ENCODE results near the gene LAMC1. TPM values are rescaled to one million over a fixed set of nuclear protein-coding genes. Genes with fewer than 3 reads are reported as not detected.

Gene LAMC1
- polyA plus RNA-seq, 1 donor from 2014 or later, result 5.5 TPM

- Mint-ChIP-seq H3K9me3 (peaks cover 0 to 4% (median 0%) of the 10 kb centered on the region in 3 donors), H3K36me3 (no peaks in the 10 kb centered on the region), H3K4me3 (no peak overlapping the region), H3K27me3 (peaks cover 9% of the 10 kb centered on the region), H3K27ac (no peak overlapping the region), H3K4me1 (peaks cover 0 to 3% (median 0%) of the 10 kb centered on the region in 3 donors)
Observed at GRCh38 chr1:183002797-183003196, 20.4 kb upstream of the LAMC1 start.

GRCh38 chr1:183003203-183003602, 20.0 kb upstream of the LAMC1 start:
- H3K4me3 Mint-ChIP-seq, result no peak overlapping the region
- no peaks in the 10 kb centered on the region for H3K36me3 Mint-ChIP-seq
- H3K27me3 Mint-ChIP-seq, result peaks cover 9% of the 10 kb centered on the region
- H3K9me3 Mint-ChIP-seq, result peaks cover 0 to 4% (median 0%) of the 10 kb centered on the region in 3 donors
- no peak overlapping the region for H3K27ac Mint-ChIP-seq
- peaks cover 0 to 3% (median 0%) of the 10 kb centered on the region in 3 donors for H3K4me1 Mint-ChIP-seq

GRCh38 chr1:183004141-183004540, 19.1 kb upstream of the LAMC1 start:
- H3K4me1 Mint-ChIP-seq, result peaks cover 0 to 3% (median 0%) of the 10 kb centered on the region in 3 donors
- no peak overlapping the region for H3K27ac Mint-ChIP-seq
- no peak overlapping the region for H3K4me3 Mint-ChIP-seq
- H3K36me3 Mint-ChIP-seq, result no peaks in the 10 kb centered on the region
- peaks cover 15% of the 10 kb centered on the region for H3K27me3 Mint-ChIP-seq
- peaks cover 0 to 4% (median 0%) of the 10 kb centered on the region in 3 donors for H3K9me3 Mint-ChIP-seq

GRCh38 chr1:183011859-183012258, 11.4 kb upstream of the LAMC1 start:
- peaks cover 2% of the 10 kb centered on the region for H3K36me3 Mint-ChIP-seq
- H3K27ac Mint-ChIP-seq, result no peak overlapping the region
- H3K9me3 Mint-ChIP-seq, result peaks cover 0 to 10% (median 5%) of the 10 kb centered on the region in 3 donors
- H3K4me3 Mint-ChIP-seq, result no peak overlapping the region
- H3K4me1 Mint-ChIP-seq, result no peaks in the 10 kb centered on the region
- H3K27me3 Mint-ChIP-seq, result peaks cover 15% of the 10 kb centered on the region

GRCh38 chr1:183012301-183012994, 10.8 kb upstream of the LAMC1 start:
- Mint-ChIP-seq H3K4me1 (no peaks in the 10 kb centered on the region), H3K27ac (no peak overlapping the region), H3K4me3 (no peak overlapping the region), H3K27me3 (peaks cover 15% of the 10 kb centered on the region), H3K9me3 (peaks cover 0 to 10% (median 5%) of the 10 kb centered on the region in 3 donors), H3K36me3 (peaks cover 2% of the 10 kb centered on the region)

- peaks cover 2% of the 10 kb centered on the region for H3K36me3 Mint-ChIP-seq
- H3K27me3 Mint-ChIP-seq, result peaks cover 16% of the 10 kb centered on the region
- peaks cover 9 to 14% (median 12%) of the 10 kb centered on the region in 3 donors for H3K4me1 Mint-ChIP-seq
- H3K9me3 Mint-ChIP-seq, result no peaks in the 10 kb centered on the region
- no peak overlapping the region for H3K4me3 Mint-ChIP-seq
- H3K27ac Mint-ChIP-seq, result no peak overlapping the region
Observed at GRCh38 chr1:183019139-183019740, 4.0 kb upstream of the LAMC1 start.

DNA sequence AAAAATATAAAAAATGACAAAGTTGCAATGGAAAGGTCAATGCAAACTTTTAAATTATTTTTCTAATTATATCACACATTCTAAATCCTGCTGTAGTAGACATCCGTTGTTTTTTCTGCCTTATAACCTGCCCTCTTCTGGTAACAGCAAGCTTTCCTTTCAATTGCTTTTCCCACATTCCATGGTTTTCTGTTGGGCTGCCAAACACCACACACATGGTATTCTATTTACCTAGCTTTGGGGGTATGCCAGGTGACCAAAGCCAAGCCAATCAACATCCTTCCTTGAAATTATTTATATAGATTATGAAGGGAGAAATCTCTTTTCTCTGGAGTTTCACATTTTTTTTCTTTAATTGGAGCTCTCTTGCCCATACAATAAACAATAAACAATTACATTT, 3.4 kb upstream of the LAMC1 start:
- peaks cover 14 to 21% (median 18%) of the 10 kb centered on the region in 3 donors for H3K4me1 Mint-ChIP-seq
- no peaks in the 10 kb centered on the region for H3K9me3 Mint-ChIP-seq
- H3K4me3 Mint-ChIP-seq, result no peak overlapping the region
- H3K36me3 Mint-ChIP-seq, result peaks cover 2% of the 10 kb centered on the region
- H3K27ac Mint-ChIP-seq, result no peak overlapping the region
- peaks cover 21% of the 10 kb centered on the region for H3K27me3 Mint-ChIP-seq

DNA sequence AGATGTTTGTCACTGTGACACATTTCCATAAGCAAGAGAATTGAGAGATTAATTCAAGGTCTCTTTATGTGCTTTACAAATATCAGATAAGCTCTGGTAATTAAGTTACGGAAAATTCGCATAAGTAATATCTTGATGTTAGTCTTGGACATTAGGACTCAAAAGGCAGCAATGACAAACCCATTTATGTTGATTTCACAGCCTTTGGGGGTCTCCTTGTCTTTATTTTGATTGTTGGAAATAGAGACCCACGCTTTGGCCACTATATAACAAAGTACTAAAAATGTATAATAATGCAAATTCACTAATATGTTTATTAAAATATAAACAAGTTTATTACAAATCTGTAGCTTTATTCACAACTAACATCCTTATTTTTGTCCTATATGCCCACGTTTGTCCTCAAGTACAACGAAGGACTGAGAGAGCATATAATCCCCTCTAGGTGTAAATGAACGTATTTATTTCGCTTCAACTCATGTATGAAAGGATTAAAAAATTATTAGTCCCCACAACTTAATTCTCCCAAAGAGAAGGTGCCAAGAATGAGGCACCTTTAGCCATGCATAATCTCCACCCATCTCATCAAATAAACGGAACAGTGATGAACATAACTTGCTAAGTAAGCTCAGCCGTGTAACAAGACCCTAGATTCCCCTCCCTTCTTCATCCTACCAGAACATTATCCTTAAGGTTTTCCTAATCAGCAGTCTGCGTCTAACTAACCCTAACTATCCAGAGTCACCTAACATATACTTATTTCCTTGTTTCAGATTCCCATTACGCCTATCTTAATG, 1.6 kb upstream of the LAMC1 start:
- peaks cover 23 to 25% (median 24%) of the 10 kb centered on the region in 3 donors for H3K4me1 Mint-ChIP-seq
- H3K9me3 Mint-ChIP-seq, result no peaks in the 10 kb centered on the region
- H3K36me3 Mint-ChIP-seq, result peaks cover 4% of the 10 kb centered on the region
- H3K27me3 Mint-ChIP-seq, result peaks cover 23% of the 10 kb centered on the region
- H3K27ac Mint-ChIP-seq, result peak overlapping the region in 2 of 3 donors; percentile 78 to 90
- H3K4me3 Mint-ChIP-seq, result peak overlapping the region; percentile 25 to 91 (median 84)

GRCh38 chr1:183022202-183023145, 746 bp upstream of the LAMC1 start:
- Mint-ChIP-seq H3K4me1 (peaks cover 24 to 26% (median 25%) of the 10 kb centered on the region in 3 donors), H3K27me3 (peaks cover 20% of the 10 kb centered on the region), H3K36me3 (peaks cover 4% of the 10 kb centered on the region), H3K9me3 (no peaks in the 10 kb centered on the region), H3K27ac (peak overlapping the region in 2 of 3 donors; percentile 78 to 90), H3K4me3 (peak overlapping the region; percentile 80 to 92 (median 89))

DNA sequence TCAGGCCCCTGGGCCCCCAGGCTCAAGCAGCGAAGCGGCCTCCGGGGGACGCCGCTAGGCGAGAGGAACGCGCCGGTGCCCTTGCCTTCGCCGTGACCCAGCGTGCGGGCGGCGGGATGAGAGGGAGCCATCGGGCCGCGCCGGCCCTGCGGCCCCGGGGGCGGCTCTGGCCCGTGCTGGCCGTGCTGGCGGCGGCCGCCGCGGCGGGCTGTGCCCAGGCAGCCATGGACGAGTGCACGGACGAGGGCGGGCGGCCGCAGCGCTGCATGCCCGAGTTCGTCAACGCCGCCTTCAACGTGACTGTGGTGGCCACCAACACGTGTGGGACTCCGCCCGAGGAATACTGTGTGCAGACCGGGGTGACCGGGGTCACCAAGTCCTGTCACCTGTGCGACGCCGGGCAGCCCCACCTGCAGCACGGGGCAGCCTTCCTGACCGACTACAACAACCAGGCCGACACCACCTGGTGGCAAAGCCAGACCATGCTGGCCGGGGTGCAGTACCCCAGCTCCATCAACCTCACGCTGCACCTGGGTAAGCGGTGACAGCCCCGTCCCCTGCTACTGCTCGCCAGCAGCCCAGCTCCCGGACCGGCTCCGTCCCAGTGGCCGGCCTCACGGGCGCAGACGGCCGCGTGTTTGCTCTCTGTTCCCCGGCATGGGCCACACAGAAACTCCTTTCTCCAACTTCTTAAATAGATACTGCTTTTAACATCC, 539 bp downstream of the LAMC1 start:
- peaks cover 24% of the 10 kb centered on the region for H3K27me3 Mint-ChIP-seq
- peaks cover 25 to 28% (median 26%) of the 10 kb centered on the region in 3 donors for H3K4me1 Mint-ChIP-seq
- H3K9me3 Mint-ChIP-seq, result no peaks in the 10 kb centered on the region
- peak overlapping the region; percentile 92 to 98 (median 95) for H3K4me3 Mint-ChIP-seq
- peaks cover 4% of the 10 kb centered on the region for H3K36me3 Mint-ChIP-seq
- H3K27ac Mint-ChIP-seq, result peak overlapping the region; percentile 80 to 88 (median 85)

DNA sequence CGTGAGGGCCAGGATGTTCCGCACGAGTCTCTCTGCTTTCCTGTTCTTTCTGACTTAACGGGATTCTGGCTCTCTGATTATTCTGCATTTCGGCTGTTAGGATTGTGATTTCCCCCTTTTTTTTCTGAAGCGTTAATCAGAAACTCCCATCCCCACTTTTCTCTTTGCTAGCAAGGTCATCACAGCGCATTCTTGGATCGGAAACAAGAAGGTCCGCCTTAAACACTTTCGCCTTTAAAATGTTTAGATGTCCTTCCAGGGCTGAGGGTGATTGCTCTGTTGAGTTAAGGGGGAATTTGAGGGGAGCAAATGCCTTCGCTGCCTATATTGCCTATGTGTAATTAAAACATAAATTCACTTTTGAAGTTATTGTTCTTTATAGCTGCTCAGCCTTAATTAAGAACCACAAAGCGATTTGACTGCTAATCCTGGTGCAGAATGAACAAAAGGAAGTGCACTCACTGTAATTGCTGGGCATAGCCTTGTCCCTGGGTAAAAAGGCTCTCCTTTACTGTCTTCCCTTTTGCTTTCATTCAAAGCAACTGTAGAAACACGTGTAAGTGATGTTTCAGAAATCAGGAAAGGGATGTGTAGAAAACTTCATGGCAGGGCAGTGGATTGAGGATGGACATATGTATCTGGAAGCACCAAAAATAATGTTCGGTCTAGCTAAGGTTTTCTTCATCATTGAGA, 1.2 kb downstream of the LAMC1 start:
- H3K9me3 Mint-ChIP-seq, result no peaks in the 10 kb centered on the region

GRCh38 chr1:183025010-183025337, 1.8 kb downstream of the LAMC1 start:
- Mint-ChIP-seq H3K36me3 (peaks cover 4% of the 10 kb centered on the region), H3K9me3 (no peaks in the 10 kb centered on the region), H3K27me3 (peaks cover 25% of the 10 kb centered on the region), H3K27ac (peak overlapping the region in 1 of 3 donors; percentile 88), H3K4me3 (peak overlapping the region; percentile 92 to 98 (median 95)), H3K4me1 (peaks cover 28 to 31% (median 29%) of the 10 kb centered on the region in 3 donors)

More for the DNA sequence above, 1.2 kb downstream of the LAMC1 start:
- peaks cover 28 to 29% (median 29%) of the 10 kb centered on the region in 3 donors for H3K4me1 Mint-ChIP-seq
- H3K4me3 Mint-ChIP-seq, result peak overlapping the region; percentile 92 to 98 (median 95)
- H3K27me3 Mint-ChIP-seq, result peaks cover 24% of the 10 kb centered on the region
- H3K36me3 Mint-ChIP-seq, result peaks cover 4% of the 10 kb centered on the region
- peak overlapping the region; percentile 23 to 88 (median 80) for H3K27ac Mint-ChIP-seq
